HG03159 (cell line): ENCODE data around the gene EBF3.
"Not testable (repeated sequence)": the region's sequence is repeated elsewhere in the genome, so short reads cannot be mapped to it uniquely, and the experiment has no call there.

Experiments used
- ATAC-seq: cut with Tn5 transposase; IDR thresholded peaks from one replicate; pipeline ENCODE4 v1.9.1; 2021; ENCODE audit warnings: mild to moderate bottlenecking, moderate library complexity; ENCODE audit not compliant: unreplicated experiment

The EBF3 gene

DNA sequence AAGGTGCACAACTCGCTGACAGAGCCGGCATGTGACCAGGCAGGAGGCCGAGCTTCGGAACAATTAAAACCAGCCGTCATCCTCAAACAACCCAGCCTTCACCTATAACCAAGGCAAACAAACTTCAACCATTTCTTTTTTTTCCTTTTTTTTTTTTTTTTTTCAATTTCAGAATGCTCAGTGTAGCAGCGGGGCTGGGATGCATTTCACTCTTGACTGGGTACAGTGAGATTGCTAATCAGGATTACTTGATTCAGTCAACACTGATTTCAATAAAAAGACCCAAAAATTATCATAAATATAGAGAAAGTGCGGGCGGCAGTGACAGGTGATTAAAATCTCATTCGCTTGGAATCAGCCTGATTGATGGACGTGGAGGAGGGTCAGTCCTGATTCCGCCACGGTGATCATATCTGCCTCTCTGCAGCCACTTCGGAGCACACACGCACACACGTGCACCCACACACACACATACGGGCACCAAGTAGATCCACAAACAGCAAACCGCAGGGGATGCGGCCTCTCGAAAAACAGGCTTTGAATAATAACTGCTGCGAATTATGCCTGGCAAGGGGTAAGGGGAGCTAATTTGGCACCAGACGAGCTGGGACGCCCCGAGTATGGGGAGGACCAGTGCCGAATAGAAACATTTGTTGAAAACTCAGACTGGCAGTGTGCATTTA lies 31.2 kb downstream of the EBF3 start:
- no peak for ATAC-seq

DNA sequence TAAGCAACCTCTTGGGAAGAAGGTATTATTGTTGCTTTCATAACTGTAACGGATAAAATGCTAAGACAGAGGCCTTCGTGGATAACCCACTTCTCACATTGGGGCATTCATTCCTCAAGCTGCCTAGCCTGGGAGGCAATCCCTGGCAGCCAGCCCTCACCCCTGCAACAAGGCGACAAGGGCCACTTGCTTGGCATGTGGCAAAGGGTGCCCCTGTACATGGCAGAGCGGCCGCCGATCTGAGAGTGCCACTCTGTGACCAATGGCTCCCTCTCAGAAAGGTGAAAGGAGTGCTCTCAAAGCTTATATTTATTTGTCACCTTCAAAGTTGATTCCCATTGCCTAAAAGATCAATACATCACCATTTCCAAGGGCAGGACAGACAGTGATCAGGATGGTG lies 31.9 kb downstream of the EBF3 start:
- ATAC-seq, result no peak

DNA sequence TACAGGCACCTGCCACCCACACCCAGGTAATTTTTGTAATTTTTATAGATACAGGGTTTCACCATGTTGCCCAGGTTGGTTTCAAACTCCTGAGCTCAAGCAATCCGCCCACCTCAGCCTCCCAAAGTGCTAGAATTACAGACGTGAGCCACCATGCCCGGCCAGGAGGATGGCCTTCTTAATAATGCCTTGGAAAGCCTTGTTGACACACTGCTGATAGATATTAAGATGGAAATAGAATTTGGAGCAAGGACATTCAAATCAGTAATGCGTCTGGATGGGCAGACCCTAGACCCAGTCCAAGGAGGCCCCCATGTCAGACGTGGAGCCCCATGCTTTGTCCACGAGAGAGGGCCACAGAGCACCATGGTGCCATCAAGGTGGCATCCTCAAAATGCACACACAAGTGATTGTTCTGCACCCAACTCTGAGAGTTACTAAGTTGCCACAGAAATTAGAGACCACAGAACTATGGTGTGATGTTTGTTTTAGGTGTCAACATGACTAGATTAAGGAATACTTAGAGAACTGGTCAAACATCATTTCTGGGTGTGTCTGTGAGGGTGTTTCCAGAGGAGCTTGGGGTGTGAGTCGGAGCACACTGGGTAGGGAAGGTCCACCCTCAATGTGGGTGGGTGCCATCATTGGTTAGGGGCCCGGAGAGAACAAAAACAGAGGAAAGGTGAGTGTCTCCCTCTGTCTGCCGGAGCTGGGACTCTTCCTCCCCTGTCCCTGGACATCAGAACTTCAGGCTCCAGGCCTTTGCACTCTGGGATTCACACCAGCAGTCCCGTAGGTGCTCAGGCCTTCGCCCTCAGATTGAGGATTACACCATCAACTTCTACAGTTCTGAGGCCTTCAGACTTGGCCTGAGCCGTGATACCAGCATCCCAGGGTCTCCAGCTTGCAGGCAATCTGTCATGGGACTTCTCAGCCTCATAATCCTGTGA lies 34.5 kb downstream of the EBF3 start:
- no peak for ATAC-seq

DNA sequence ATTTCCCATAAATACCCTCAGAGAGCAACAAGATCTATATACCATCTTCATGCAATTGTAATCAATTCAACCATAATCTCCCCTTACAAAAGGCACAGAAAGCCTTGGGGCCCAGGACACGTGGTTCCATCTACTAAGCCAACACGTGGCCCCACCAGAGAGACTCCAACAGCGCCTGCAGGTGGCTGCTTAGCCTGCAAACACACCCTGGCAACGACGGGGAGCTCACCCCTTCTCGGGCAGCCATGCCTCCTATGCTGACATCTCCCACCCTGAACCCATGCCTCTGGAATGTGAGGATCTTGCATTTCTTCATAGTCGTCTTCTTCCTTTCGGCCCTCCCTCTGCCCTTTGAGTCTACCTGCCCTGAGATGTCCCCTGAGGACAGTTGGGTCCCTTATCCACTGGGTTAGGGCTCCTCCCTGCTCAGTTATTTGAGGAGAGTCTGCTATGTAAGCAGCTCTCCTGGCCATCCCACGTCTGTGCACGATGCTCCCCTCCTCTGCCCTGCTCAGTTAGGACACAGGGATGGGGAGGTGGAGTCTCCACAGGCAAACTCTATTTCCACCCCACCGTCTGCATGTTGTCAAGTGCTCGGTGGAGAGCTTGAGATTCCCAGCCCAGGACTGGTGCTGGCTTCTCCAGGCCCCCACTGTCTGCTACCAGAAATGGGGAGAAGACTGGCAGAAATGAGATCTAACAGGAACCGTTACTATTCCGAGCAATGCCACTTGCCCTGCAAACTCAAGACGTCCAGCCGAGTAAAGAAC lies 36.5 kb downstream of the EBF3 start:
- ATAC-seq, result no peak

DNA sequence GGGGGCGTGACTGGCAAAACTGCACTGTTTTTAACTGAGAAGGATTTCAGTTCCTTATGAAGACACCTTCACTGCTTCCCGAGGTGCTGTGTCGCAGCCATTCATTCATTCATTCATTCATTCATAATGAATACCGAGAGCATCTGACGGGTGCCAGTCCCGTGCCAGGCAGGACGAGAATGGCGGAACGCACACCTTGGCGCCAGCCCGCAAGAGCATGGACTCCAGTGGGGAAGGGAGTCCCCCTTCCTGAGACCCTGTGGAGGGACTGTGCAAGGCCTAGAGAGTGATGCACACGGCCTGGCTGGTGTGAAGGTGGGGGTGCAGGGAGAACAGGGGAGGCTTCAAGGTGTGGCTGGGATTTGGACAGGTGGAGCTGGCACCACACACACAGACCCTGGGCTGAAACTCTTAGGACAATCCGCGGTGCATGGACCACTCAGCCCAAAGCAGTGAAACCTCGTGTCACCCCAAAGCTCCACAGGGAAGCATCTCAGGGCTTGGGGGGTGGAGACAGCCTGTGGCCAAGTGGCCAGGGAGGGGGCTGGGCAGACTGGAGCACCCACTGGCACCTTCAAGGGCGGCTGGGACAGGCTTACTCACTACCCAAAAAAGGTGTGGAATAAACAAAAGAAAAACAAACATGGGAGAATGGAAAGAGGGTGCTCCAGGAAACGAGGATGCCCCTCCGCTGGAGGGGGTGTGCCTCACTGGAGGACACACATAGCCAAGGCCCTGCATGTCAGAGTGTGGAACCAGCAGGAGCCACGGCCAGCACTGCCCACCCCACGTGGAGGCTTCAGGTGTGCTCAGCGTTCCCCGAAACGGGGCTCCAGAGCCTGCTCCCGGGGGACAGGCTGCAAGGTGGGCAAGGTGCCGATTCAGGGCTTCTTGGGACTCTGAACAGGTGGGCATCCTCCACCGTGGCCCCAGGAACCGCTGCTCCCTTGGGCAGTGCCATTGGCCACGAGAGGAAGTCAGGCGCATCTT lies 37.7 kb downstream of the EBF3 start:
- ATAC-seq, result no peak

DNA sequence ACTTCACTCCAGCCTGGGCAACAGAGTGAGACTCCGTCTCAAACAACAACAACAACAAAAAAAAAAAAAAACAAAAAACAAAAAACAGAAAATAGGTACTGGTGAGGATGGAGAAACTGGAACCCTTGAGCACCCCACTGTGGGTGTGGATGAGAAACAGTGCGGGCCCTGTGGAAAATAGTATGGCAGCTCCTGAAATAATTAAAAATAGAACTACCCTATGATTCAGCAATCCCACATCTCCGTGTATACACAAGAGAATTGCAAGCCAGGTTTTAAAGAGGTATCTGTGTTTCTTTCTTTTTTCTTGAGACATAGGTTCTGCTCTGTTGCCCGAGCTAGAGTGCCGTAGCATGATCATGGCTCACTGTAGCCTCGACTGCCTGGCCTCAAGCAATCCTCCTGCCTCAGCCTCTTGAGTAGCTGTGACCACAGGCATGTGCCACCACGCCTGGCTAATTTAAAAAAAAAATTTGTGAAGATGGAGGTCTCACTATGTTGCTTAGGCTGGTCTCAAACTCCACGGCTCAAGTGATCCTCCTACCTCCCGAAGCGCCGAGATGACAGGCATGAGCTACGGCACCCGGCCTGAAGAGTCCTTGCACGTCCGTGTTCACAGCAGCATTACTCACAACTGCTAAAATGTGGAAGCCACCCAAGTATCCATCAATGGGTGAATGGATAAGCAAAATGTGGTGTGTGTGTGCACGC lies 39.5 kb downstream of the EBF3 start:
- ATAC-seq, result no peak

DNA sequence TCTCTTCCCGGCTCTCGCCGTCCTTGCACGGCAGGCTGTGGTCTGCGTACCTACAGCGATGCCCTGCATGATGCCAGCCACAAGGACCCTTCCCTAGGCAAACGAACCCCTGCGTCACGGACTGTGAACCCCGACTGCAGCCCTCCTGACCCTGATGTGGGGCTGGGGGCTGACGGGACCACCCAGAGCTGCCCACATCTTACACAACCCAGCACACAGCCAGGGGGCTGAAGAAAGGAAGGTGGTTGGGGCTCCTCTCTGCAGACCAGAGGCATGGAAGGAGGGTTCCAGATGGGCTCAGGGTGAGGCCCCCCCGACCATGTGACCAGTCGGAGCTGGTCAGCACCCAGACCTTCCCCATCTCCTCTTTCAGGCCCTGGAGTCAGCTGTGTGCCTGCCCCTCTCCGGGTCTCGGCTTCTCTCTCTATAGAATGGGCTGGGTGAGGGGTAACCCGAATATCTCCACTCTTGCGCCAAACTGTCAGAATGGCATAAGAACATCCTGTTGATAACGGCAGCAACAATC lies 41.4 kb downstream of the EBF3 start:
- no peak for ATAC-seq

DNA sequence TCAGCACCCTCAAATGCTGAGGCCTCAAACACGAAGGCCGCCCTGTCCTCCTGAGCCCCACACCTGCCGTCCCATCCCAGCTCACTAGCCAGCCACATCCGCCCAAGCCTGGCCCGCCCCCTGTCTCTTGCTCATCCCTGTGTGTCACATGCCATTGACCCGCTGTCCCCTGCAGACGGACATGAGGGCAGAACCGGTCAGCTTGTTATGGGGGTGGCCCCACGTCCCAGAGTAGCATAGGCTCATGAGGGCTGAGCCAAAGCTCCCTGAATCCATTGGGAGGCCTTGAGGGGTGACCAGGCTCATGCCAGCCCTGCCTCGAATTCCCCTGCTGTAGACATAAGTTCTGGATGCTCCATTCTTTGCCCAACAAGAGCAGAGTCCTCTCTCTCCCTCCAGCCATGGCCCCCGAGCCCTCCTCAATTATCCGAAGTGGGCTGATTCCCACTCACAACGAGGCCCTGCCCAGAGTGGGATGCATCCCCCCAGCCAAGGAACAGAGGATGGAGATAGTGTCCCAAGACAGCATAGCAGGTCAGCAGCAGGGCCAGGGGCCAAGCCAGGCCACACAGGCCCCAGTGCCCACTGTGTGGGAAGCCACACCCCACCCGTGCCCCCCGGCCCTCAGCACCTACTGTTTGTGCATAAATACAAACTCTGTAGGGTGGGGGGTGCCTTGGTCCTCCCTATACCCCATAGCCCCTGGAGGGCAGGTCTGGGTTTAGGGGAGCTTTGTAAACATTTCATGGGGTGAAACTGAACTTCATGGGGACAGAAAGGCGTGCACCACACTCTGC lies 42.1 kb downstream of the EBF3 start:
- ATAC-seq, result no peak

DNA sequence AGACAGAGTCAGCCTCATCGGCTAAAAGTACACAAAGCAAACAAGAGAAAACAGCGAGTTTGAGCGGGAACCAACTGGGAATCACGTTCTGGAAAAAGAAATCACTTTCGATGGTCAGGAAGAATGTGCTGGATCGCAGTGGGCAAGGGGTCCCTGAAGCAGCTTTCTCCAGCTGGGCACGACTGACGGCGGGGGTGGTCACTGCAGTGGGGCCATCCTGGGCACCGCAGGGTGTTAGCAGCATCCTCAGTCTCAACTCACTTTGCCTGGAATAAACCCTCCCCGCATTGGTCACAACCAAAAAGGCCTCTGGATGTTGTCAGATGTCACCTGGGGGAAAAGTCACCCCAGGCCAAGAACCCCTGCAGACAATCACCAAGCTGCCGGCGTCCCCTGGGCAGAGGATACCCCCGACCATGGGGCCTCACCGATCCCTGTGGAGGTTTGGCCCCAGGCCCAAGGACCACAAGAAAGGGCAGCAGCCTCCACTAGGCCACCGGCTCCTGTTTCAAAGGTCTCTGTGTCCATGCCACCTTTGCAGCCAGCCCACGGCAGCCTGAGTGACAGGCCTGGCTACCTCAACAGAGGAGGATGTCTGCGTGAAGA lies 42.9 kb downstream of the EBF3 start:
- ATAC-seq, result no peak

DNA sequence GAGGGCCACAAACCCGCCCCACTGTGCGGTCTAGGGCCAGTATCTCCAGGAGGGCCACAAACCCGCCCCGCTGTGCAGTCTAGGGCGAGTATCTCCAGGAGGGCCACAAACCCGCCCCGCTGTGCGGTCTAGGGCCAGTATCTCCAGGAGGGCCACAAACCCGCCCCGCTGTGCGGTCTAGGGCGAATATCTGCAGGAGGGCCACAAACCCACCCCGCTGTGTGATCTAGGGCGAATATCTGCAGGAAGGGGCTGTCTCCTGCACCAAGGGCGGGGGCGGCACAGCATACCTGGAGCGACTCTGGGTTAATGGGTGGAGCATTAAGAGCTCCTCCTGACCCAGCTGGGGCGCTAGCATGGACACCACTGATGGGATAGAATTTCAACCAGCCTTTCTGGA lies 43.9 kb downstream of the EBF3 start:
- not testable (repeated sequence) for ATAC-seq

DNA sequence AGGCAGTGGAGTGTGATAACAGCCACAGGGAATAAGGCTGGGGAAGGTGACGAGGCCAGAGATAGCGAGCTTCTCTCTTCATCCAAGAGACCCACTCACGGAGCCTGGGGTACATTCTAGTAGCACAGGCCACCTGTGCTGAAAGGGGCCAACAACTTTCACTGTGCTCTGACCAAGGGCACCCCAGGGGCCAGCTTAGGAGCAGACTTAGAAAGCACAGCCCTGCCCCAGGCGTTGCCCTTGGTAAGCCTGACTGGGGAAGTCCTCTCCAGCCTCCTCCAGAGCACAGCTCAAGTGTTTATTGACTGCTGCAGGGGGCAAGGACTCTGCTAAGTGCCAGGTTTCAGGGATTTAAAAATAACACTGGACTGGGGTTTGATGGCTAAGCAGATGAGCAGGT lies 44.7 kb downstream of the EBF3 start:
- no peak for ATAC-seq

DNA sequence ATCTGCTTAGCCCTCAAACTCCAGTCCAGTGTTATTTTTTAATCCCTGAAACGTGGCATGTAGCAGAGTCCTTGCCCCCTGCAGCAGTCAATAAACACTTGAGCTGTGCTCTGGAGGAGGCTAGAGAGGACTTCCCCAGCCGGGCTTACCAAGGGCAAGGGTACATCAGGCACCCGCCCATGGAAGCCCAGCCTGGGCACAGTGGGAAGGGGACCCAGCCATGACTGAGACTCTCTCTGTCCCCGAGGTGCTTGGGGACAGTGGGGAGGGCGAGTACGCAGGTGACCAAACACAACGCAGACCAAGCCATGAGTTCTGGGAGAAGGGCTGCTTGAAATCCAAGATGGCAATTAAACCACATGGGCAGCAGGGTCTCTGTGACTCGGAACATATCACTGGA lies 45.2 kb downstream of the EBF3 start:
- no peak for ATAC-seq

DNA sequence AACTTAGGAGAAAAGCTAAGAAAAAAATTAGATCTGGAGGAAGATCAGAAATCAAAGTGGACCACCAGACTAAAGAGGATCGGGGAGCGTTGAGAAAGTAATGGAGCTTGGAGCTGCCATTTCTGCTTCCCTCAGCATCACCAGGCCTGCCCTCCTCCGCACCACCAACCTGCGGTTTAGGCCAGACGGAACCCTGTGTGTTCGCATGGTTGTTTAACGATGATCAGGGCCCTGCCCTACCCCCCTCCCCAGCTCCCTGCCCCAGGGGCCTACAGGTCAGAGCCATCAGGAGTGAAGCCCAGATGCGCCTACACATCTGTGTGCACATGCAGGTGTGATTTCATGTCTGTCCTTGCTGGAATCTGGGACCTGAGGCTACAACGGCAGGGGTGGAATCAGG lies 45.7 kb downstream of the EBF3 start:
- ATAC-seq, result no peak

DNA sequence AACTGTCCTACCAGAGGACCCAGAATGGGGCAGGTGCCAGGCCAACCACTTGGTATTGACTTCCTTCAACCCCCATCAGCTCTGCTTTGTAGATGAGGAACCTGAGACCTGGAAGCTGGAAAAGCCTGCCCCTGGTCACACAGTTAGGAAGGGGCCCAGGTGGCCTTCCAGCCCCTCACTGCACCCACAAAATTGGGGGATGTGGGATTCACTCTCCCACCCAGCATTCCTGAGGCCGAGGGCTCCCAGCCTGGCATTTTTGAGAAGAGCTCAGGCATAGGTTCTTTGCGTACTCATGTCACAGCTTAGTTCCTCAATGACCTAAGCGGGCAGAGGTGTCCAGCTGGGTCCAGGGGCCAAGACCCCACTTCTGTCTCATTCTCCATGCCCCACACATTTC lies 46.1 kb downstream of the EBF3 start:
- ATAC-seq, result no peak

DNA sequence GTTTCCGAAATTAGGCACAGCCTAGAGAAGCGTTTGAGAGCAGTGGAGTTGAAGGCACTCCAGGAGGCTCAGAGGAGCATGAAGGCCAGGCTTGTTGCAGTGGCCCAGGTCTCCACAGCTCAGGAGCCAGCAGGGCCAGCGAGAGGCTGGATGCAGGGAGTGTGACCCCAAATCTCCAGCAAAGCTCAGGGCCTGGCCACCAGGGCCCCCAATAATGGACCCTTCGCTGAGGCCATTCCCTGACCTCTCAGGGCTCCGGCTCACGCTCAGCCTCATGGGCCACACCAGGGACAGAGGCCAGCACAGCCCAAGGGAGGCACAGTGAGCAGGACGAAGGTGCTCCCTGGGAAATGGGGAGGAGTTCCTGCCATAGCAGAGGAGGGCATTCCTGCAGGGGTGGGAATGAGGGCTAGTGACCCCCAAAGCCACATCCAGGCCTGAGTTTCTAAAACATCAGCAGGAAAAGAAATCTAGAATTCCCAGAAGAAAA lies 47.5 kb downstream of the EBF3 start:
- no peak for ATAC-seq

DNA sequence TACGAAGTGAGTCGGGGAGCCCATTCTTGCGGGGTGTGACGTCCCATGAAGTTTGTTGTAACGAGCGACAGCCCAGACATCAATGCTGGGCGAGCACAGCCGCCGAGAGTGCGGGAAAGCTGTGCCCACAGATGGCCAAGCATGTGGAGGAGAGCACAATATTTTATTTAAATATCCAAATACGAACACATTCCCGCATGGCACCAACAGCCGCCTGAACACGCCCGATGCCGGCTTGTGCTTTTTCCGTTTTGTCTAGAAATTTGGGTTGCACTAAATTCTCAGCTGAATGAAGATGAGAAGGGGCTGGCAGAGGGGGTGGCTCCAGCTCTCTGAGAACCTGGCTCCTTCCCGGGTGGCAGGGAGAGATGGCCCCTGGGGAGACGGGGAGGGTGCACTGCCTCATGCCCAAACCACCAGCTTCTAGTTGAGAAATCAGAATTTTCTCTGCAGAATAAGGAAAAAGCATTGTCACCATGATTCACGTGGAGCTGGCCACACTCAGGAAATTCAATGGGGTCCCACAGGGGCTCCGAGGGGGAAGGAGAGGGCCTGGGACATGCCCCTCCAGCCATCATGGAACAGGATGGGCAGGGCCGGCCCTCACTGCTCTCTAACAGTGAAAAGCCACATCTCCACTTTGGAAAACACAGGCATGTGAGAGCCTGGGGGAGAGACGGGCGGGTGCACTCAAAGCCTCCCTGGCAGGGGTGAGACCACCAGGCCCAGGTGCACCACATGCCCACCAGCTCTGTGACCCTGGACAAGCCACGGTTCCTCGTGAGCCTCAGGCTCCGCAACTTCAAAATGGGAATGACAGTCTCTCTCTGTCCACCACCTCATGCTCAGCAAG lies 48.3 kb downstream of the EBF3 start:
- ATAC-seq, result no peak

DNA sequence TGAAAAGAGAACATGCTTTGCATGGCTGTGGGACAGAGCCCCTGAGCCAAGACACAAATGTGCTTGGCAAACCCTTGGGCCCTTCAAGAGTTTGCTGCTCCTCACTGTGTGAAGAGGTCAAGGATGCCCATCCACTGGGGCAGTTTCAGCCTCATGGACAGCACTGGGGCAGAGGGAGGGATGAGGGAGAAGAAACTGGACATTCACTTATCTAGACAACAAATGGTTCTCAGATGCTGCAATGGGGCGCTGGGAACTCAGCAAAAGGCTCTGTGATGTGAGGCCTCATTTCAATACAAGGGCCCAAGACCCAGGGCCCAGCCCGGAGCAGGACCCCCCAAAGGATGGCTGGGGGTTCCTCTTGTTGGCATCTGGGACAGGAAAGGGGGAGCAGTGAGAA lies 49.1 kb downstream of the EBF3 start:
- ATAC-seq, result no peak
